DOHH2 (cell line): ENCODE measurements around the gene METTL24.

Experiments
- EZH2phosphoT487 ChIP-seq: fragments of 200-600 bp; sonication (generic); IDR thresholded peaks from 2 replicates; pipeline ENCODE4 v1.6.1; 2017; ENCODE audit warnings: borderline replicate concordance, mild to moderate bottlenecking, antibody characterized with exemption, low read length, moderate library complexity, mixed read lengths
- TF ChIP-seq, protein P1 (sequence below): fragments of 200-600 bp; sonication (generic); IDR thresholded peaks from one replicate; pipeline ENCODE4 v1.5.1; 2014; ENCODE audit warnings: antibody characterized with exemption, mild to moderate bottlenecking, low read depth, low read length; ENCODE audit not compliant: poor library complexity, severe bottlenecking

DNA sequence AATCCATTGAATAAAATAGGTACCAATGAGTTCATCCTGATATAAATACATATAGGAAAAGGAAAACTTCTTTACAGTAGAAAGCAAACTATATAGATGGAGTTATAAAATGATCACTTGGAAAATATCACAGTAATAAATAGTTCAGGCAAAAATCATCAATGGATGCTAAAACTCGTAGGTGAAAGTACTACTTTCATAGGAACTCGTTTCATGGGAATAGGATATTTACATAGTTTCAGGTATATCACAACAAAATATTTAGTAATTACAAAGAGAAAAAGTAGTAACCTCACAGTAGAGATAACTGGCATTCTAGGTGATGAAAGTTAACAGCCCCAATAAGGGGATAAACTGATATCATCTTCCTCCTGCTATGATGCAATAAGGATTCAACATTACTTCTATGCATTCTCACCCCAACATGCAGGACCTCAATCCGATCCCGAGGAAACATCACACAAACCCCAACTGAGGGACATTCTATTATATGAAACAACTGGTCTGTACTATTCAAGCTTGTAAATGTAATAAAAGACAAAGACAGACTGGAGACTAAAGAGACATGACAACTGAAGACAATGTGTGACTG, 43.5 kb upstream of the METTL24 start:
- TF ChIP-seq, protein P1, sequence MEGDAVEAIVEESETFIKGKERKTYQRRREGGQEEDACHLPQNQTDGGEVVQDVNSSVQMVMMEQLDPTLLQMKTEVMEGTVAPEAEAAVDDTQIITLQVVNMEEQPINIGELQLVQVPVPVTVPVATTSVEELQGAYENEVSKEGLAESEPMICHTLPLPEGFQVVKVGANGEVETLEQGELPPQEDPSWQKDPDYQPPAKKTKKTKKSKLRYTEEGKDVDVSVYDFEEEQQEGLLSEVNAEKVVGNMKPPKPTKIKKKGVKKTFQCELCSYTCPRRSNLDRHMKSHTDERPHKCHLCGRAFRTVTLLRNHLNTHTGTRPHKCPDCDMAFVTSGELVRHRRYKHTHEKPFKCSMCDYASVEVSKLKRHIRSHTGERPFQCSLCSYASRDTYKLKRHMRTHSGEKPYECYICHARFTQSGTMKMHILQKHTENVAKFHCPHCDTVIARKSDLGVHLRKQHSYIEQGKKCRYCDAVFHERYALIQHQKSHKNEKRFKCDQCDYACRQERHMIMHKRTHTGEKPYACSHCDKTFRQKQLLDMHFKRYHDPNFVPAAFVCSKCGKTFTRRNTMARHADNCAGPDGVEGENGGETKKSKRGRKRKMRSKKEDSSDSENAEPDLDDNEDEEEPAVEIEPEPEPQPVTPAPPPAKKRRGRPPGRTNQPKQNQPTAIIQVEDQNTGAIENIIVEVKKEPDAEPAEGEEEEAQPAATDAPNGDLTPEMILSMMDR: no peak
- no peak for TF ChIP-seq EZH2phosphoT487
